HG02973 (cell line): ENCODE data around the gene IFT122.
"Not testable (repeated sequence)": the region's sequence is repeated elsewhere in the genome, so short reads cannot be mapped to it uniquely, and the experiment has no call there.

ENCODE experiments used
- ATAC-seq: cut with Tn5 transposase; IDR thresholded peaks from one replicate; pipeline ENCODE4 v1.9.1; 2021; ENCODE audit warnings: moderate library complexity; ENCODE audit not compliant: unreplicated experiment

IFT122 gene

DNA sequence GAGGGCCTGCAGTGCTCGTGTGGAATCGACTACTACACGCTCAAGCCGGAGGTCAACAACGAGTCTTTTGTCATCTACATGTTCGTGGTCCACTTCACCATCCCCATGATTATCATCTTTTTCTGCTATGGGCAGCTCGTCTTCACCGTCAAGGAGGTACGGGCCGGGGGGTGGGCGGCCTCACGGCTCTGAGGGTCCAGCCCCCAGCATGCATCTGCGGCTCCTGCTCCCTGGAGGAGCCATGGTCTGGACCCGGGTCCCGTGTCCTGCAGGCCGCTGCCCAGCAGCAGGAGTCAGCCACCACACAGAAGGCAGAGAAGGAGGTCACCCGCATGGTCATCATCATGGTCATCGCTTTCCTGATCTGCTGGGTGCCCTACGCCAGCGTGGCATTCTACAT lies 92.2 kb downstream of the IFT122 start:
- no peak for ATAC-seq

DNA sequence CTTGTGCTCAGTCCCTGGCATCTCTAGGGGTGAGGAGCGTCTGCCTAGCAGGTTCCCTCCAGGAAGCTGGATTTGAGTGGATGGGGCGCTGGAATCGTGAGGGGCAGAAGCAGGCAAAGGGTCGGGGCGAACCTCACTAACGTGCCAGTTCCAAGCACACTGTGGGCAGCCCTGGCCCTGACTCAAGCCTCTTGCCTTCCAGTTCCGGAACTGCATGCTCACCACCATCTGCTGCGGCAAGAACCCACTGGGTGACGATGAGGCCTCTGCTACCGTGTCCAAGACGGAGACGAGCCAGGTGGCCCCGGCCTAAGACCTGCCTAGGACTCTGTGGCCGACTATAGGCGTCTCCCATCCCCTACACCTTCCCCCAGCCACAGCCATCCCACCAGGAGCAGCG lies 93.4 kb downstream of the IFT122 start:
- no peak for ATAC-seq

DNA sequence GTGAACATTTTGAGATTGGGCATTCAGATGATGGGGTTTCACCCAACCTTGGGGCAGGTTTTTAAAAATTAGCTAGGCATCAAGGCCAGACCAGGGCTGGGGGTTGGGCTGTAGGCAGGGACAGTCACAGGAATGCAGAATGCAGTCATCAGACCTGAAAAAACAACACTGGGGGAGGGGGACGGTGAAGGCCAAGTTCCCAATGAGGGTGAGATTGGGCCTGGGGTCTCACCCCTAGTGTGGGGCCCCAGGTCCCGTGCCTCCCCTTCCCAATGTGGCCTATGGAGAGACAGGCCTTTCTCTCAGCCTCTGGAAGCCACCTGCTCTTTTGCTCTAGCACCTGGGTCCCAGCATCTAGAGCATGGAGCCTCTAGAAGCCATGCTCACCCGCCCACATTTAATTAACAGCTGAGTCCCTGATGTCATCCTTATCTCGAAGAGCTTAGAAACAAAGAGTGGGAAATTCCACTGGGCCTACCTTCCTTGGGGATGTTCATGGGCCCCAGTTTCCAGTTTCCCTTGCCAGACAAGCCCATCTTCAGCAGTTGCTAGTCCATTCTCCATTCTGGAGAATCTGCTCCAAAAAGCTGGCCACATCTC lies 94.5 kb downstream of the IFT122 start:
- ATAC-seq, result no peak

DNA sequence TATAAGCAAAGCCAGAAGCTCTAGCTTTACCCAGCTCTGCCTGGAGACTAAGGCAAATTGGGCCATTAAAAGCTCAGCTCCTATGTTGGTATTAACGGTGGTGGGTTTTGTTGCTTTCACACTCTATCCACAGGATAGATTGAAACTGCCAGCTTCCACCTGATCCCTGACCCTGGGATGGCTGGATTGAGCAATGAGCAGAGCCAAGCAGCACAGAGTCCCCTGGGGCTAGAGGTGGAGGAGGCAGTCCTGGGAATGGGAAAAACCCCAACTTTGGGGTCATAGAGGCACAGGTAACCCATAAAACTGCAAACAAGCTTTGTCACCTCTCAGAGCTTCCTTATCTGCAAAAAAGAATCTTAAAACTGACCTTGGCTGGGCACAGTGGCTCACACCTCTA lies 95.1 kb downstream of the IFT122 start:
- no peak for ATAC-seq

DNA sequence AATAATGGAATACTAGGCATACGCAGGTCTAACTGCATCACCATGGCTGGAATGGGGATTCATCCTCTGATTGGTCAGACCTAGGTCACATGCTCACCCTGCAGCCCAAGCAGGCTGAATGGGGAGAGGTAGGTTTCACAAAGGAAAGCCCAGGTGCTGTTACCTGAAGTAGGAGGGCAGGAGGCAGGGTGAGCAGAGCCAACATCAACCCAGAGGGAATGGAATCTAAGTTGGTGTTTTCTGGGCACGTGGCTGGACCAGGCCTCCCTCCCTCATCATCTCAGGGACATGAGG lies 96.3 kb downstream of the IFT122 start:
- no peak for ATAC-seq

DNA sequence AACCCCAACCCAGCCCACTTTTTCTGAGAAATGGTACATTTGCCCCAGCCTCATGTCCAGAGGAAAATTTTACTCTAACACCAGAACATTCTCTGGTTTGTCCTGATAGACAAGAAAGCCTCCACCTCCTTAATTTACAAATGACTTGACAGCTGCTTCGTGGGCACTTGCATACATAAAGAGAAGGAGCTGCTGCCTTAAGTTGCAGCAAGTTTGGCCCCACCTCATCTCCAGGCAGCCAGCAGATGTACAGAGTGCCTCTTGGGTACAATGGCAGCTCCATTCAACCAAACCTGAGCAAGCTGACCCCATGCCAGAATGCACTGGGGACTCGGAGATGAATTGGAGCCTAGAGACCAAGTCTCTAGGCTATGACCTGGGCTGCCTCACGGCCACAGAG lies 96.8 kb downstream of the IFT122 start:
- no peak for ATAC-seq

DNA sequence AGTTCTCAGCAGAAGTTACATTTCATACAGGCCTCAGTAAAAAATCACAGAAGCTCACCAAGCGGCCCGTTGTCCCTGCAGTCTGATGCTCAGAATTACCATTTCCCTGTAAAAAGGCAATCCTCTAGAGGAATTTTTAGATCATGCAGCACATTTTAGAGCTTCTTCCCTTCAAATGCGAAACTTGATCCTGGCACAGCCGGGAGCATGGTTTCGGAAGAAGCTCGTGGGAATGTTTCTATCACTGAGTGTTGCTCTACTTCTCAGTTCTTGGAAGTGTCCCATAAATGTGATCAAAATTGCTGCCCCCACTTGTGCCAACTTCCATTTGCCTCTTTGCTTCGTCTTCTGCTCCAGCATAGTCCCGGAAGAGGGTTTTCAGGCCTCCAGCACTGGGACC lies 99.2 kb downstream of the IFT122 start:
- ATAC-seq, result no peak

DNA sequence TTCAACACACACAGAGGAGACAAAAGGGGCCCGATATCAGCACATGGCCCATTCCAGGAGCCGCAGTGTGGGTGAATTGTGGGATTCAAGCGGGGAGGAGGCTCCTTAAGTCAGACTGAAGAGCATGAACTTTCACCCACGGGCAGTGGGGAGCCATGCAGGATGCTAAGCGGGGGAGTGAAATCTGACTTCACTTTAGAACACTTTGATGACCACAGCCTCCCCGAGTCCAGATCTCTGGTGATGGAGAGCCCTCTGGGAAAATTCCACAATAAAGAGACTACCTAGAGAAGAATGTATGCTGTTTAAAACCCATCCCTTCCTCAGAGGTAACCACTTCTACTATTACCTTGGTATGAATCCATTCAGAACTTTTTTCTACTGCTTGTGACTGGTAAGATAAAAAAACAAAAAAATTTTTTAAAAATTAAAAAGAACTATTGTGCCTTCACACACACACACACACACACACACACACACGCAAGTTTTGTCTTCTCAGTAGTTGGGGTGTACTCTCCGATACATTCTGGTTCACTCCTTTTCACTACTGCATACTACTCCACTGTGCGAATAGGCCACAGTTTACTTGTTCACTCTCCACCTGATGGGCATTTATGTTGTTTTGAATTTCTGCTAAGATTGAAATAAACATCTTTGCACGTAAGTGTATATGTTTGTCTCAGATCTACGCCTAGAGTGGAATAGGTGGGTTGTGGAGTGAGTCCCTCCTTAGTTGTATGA lies 100.9 kb downstream of the IFT122 start:
- no peak for ATAC-seq

DNA sequence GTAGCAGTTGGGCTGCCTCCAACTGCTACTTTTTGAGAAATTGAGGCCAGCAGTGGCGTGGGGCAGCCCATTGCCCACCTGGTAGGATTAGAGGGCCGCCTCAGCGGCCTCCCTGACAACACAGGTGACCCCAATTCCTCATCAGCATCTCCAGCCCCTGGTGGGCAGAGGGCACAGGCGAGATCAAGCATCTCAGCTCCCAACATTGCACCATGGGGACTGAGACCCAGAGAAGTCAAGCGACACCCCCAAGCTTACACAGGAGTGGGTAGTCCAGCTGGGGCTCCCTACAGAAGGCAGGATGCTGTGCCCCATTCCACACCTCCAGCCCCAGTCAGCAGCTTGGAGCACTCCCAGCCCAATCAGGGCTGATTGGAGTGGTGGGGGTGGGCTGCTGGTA lies 102.7 kb downstream of the IFT122 start:
- ATAC-seq, result no peak

DNA sequence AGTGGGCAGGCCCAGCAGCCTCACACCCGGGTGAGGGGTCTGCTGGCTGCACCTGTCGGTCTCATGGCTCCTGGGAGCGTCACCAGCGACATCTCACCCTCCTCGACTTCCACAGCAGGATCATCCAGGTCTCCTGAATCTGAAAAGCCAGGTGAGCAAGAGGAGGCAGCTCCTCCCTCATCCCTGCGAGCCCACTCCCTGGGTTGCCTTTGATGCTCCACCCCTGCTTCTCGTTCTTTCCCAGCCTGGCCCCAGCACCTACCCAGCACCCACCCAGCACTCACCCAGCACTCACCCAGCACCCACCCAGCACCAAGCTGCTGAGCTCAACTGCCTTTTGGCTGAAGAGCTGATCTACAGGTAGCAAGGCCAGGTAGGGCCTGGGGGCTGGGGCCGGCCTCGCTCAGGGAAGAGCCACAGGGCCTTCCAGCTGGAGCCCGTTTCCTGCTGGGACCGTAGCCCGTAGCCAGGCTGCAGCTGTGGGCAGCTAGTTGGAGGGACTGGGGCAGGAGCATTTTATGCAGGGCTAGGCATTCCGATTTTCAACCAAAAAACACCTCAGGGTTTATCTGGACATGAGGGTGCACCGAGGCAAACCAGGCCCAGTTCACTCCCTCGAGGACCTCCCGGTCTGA lies 103.2 kb downstream of the IFT122 start, which contains the start of gene H1-8:
Gene H1-8, plus strand, starts transcription at position 20 of the 635 bp plus-strand sequence. Its CDS starts 44 bp downstream, at position 64.
- no peak for ATAC-seq

DNA sequence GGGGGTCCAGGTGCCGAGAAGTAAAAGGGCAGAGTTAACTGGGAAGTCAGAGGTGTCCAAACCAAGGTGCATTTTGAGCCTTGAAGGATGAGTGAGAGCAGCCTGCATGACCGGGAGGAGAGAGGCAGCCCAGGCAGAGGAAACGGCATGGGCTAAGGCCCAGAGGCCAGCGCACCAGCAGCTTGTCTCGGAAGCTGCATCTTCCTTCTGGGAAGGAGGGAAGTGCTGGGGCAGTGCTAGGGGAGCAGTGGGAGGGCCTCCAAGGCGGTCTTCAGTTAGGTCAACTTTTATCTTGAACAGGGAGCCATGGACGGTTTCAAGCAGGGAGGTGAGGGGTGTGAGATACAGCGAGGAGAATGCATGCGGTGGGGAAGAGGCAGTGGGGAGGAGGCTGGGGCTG lies 104.0 kb downstream of the IFT122 start:
- ATAC-seq, result no peak

DNA sequence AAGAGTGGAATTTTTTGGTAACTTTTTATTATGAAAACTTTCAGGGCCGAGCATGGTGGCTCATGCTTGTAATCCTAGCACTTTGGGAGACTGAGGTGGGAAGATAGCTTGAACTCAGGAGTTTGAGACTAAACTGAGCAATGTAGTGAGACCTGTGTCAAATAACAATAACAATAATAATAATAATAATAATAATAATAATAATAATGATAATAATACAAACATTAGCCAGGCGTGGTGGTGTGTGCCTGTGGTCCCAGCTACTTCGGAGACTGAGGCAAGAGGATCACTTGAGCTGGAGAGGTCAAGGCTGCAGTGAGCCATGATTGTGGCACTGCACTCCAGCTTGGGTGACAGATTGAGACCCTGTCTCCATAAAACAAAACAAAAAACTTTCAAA lies 105.9 kb downstream of the IFT122 start:
- not testable (repeated sequence) for ATAC-seq

DNA sequence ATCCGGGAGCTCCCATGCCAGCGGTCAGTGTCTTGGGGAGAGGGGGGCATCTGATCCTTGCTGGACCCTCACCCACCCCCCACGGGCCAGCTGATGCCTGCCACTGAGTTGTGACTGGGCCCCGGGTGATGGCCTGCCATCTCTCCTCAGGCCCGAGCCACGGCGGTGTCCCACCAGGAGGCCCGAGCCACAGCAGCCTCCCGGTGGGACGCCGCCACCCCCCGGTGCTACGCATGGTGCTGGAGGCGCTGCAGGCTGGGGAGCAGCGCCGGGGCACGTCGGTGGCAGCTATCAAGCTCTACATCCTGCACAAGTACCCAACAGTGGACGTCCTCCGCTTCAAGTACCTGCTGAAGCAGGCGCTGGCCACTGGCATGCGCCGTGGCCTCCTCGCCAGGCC lies 107.2 kb downstream of the IFT122 start:
- no peak for ATAC-seq

DNA sequence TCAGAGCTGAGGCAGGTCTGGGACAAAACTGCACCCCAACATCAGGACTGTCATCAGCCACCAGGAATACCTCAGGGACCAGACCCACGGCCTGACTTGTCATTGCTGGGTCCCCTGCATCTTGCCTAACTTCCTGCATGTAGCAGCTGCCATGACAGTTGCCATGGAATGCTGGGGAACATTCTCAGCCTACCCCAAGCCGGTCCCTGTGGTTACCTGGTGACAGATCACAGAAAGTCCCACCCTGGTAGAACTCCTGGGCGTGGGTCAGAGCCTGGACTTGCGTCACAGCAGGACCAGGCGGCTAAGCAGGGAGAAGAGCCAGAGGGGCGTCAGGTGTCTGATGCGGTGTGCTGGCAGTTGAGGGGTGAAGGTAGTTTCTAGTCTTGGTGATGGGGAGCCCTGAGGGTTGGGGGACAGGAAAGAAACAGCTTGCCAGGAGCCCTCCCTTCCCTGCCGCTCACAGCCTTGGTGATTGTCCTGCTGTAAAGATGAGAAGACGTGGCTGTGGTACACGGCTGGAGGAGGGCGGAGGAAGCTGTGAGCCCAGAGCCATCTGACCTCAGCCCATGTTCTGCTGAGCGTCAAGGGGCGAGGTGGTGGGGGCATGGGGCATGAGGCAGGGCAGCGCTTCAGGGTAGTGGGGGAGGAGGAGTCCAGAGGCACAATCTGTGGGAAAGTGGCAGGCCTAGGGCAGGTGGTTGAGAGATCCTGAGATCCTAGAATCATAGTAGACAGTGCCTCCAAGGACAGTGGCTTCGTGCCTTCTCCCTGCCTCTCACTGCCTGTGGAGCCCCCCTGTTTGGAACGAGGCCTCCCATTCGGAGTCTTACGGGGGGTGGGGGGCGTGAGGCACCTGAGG lies 108.3 kb downstream of the IFT122 start:
- no peak for ATAC-seq

DNA sequence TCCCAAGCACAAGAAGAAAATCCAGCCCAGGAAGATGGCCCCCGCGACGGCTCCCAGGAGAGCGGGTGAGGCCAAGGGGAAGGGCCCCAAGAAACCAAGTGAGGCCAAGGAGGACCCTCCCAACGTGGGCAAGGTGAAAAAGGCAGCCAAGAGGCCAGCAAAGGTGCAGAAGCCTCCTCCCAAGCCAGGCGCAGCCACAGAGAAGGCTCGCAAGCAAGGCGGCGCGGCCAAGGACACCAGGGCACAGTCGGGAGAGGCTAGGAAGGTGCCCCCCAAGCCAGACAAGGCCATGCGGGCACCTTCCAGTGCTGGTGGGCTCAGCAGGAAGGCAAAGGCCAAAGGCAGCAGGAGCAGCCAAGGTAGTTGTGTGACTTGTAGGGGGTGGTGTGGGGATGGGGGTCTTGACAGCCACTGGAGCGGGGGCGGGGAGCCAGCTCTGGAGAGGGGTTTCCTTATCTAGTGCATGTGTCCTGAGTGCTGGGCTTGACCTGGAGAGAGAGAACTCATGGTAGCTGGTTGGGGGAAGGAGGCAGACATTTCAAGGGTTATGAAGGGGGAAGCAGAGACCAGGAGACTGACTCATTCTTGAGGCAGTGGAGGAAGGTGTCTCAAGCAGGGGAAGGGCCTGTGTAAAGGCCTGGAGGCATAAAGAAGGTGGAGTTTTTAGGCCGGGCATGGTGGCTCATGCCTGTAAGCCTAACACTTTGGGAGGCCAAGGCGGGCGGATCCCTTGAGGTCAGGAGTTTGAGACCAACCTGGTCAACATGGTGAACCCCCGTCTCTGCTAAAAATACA lies 109.2 kb downstream of the IFT122 start:
- no peak for ATAC-seq

DNA sequence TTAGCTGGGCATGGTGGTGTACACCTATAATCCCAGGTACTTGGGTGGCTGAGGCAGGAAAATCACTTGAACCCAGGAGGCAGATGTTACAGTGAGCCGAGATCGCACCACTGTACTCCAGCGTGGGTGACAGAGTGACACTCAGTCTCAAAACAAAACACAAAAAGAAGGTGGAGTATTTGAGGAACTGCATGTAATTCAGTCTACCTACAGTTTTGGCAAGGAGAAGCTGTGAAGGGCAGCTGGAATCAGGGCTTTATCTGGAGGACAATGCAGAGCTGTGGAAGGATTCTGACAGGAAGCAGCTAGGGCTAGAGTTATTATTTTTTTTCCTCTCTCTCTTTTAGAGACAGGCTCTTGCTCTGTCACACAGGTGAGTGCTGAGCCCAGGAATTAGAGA lies 109.8 kb downstream of the IFT122 start:
- no peak for ATAC-seq

DNA sequence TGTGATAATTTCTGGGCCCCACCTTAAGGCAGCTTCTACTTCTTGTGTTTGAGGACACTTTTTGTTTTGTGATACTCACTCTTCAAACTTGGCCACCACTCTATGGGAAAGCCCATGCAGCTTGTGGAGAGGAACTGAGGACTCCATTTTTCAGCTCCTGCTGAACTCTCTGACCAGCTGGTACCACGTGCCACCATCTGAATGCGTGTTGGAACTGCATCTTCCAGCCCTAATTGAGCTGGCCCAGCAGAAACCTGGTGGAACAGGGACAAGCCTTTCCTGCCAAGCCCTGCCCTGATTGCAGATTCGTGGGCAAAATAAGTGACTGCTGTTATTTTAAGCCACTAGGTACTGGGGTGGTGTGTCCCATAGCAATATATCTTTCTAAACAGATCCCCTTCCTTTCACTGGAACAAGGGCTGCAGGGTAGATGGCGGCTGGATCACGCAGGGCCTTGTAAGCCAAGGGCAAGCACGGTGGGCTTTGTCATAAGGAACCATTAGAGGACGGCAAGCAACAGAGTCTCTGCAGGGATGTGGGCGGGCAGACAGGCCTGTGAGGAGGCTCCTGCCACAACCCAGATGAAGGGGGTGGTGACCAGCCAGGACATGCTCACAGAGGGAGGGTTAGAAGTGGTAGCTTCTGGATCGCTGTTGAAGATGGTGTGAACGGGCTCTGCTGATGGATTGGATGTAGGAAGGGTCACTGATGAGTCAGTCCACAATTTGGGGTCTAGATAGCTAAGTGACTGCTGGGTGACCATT lies 112.4 kb downstream of the IFT122 start:
- ATAC-seq, result no peak

DNA sequence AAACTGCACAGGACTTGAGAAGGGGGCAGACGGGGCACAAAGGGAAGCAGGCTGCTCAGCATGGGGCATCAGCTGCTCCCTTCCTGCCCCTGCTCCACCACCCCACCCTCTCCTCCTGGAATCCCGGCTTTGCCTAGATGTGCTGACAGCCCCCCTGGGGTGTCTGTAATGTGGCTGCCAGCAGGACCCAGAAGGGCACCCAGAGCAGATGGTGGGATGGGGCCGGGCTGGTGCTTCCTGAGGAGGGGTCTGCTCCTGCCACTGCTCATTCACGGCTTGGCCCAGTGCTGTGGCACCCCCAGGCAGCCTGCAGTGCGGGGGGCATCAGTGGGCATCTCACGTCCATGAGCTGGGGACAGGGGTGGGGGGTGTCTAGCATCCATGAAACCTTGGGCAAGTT lies 113.1 kb downstream of the IFT122 start:
- ATAC-seq, result no peak

DNA sequence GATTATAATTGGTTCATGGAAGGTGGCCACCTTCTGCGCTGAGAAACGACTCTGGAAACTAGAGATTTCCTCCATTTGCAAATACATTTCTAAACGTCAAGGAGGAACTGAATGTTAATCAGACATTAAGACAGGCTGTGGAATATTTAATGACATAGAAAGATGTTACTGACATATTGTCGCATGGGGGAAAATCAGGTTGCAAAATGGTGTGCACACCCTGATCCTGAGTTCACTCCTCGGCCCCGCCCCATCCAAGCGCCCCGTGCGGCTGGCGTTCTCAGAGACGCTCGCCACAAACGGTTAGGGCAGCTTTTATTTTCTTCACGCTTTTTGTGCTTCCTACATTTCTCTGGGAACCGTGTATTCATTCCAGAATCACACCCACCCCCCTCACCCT lies 113.7 kb downstream of the IFT122 start:
- no peak for ATAC-seq
